HG02973 (cell line): ENCODE results near the gene MAML2.

Source experiments
- ATAC-seq: cut with Tn5 transposase; IDR thresholded peaks from one replicate; pipeline ENCODE4 v1.9.1; 2021; ENCODE audit warnings: moderate library complexity; ENCODE audit not compliant: unreplicated experiment

The MAML2 gene

GRCh38 chr11:96161307-96162089, 181.5 kb downstream of the MAML2 start:
- ATAC-seq: no peak

- no peak for ATAC-seq
Observed at GRCh38 chr11:96160732-96161306, 182.2 kb downstream of the MAML2 start.

GRCh38 chr11:96159968-96160367, 183.0 kb downstream of the MAML2 start:
- no peak for ATAC-seq

GRCh38 chr11:96158126-96158525, 184.9 kb downstream of the MAML2 start:
- no peak for ATAC-seq

GRCh38 chr11:96157517-96157873, 185.5 kb downstream of the MAML2 start:
- no peak for ATAC-seq

- ATAC-seq: no peak
Observed at GRCh38 chr11:96156379-96156722, 186.6 kb downstream of the MAML2 start.

GRCh38 chr11:96155627-96156378, 187.2 kb downstream of the MAML2 start:
- ATAC-seq: peak; percentile 61

- ATAC-seq: no peak
Observed at GRCh38 chr11:96154802-96155520, 188.0 kb downstream of the MAML2 start.

GRCh38 chr11:96152623-96153022, 190.4 kb downstream of the MAML2 start:
- no peak for ATAC-seq

- ATAC-seq: no peak
Observed at GRCh38 chr11:96151501-96151900, 191.5 kb downstream of the MAML2 start.

- no peak for ATAC-seq
Observed at GRCh38 chr11:96150609-96151008, 192.4 kb downstream of the MAML2 start.

- no peak for ATAC-seq
Observed at GRCh38 chr11:96149743-96150555, 193.0 kb downstream of the MAML2 start.

GRCh38 chr11:96147906-96148486, 195.0 kb downstream of the MAML2 start:
- no peak for ATAC-seq

GRCh38 chr11:96147186-96147585, 195.8 kb downstream of the MAML2 start:
- ATAC-seq: no peak

- ATAC-seq: no peak
Observed at GRCh38 chr11:96146765-96147164, 196.2 kb downstream of the MAML2 start.

- no peak for ATAC-seq
Observed at GRCh38 chr11:96145163-96145585, 197.8 kb downstream of the MAML2 start.

- ATAC-seq: no peak
Observed at GRCh38 chr11:96144553-96144952, 198.4 kb downstream of the MAML2 start.

- no peak for ATAC-seq
Observed at GRCh38 chr11:96143041-96143521, 199.9 kb downstream of the MAML2 start.

GRCh38 chr11:96141626-96142025, 201.4 kb downstream of the MAML2 start:
- ATAC-seq: no peak

- ATAC-seq: no peak
Observed at GRCh38 chr11:96139691-96140090, 203.3 kb downstream of the MAML2 start.
